Gastroesophageal sphincter (tissue), 4 donors: Measurements from ENCODE around the gene IFI30. TPM values are rescaled to one million over a fixed set of nuclear protein-coding genes. Genes with fewer than 3 reads are reported as not detected.
A peak's percentile ranks its signal among the peaks of the same experiment; 100 is the strongest.

ENCODE experiments used
- ATAC-seq: fragments of 150-250 bp; one replicate; pipeline ENCODE4 v1.9.1; 2016; ENCODE audit warnings: mild to moderate bottlenecking, moderate library complexity
- H3K27ac ChIP-seq, 4 donors: fragments of 200-600 bp; sonication (generic) in 3 of 4; 1 replicate in 3 of 4; 2 replicates in 1 of 4; pipeline ENCODE4 v1.5.1; 2016 to 2019
- H3K27me3 ChIP-seq: fragments of 200-600 bp; sonication (generic); one replicate; pipeline ENCODE4 v1.5.1; 2019
- H3K36me3 ChIP-seq, 2 donors: fragments of 200-600 bp; sonication (generic); one replicate each; pipeline ENCODE4 v1.5.1; 2019; ENCODE audit warnings: control low read depth in 1 of 2
- H3K4me1 ChIP-seq, 3 donors: fragments of 200-600 bp; sonication (generic); 1 replicate in 2 of 3; 2 replicates in 1 of 3; pipeline ENCODE4 v1.5.1; 2016 to 2019; ENCODE audit warnings: control low read depth in 2 of 3
- H3K4me3 ChIP-seq, 2 donors: fragments of 200-600 bp; sonication (generic); one replicate each; pipeline ENCODE4 v1.5.1; 2019; ENCODE audit warnings: mild to moderate bottlenecking in 1 of 2, moderate library complexity in 1 of 2
- H3K9me3 ChIP-seq, 3 donors: fragments of 200-600 bp; sonication (generic); one replicate each; pipeline ENCODE4 v1.5.1; 2017 to 2019; ENCODE audit warnings: control low read depth in 2 of 3
- EP300 ChIP-seq: sonication (generic); formaldehyde crosslinking; IDR thresholded peaks from one replicate; pipeline ENCODE4 v1.6.1; 2017; ENCODE audit warnings: antibody characterized with exemption, mild to moderate bottlenecking
- POLR2A ChIP-seq, 2 donors: fragments of 450-650 bp; IDR thresholded peaks; one replicate each; pipeline ENCODE4 v1.6.1; 2017; ENCODE audit warnings: antibody characterized with exemption in 2 of 2, mild to moderate bottlenecking in 2 of 2, moderate library complexity in 1 of 2
- POLR2AphosphoS5 ChIP-seq: sonication (generic); formaldehyde crosslinking; IDR thresholded peaks from one replicate; pipeline ENCODE4 v1.6.1; 2017; ENCODE audit warnings: antibody characterized with exemption
- WGBS, 2 donors: methylation state at CpG; one replicate each; pipeline ENCODE4 v1.1.5; 2018; ENCODE audit warnings: low coverage in 1 of 2; 5-methylcytosine and 5-hydroxymethylcytosine counted together
- total RNA-seq, 4 donors: library from RNA; depleted of rRNA; stranded (reverse); fragments of >200 nt; gene quantifications; one replicate each; pipeline ENCODE4 v1.1.0, GENCODE V29; 2016
- TF ChIP-seq, protein P1 (sequence below), 4 experiments: fragments of 200-600 bp in 2 of 4; fragments of 450-650 bp in 2 of 4; sonication (generic) in 1 of 4; IDR thresholded peaks; one replicate each; pipeline ENCODE4 v1.5.1; 2017 to 2019; ENCODE audit warnings: antibody characterized with exemption in 4 of 4, mild to moderate bottlenecking in 2 of 4, moderate library complexity in 2 of 4

Gene IFI30
- total RNA-seq, 4 donors from 2014 or later = 4.4 to 79.6 (median 40.8) TPM

DNA sequence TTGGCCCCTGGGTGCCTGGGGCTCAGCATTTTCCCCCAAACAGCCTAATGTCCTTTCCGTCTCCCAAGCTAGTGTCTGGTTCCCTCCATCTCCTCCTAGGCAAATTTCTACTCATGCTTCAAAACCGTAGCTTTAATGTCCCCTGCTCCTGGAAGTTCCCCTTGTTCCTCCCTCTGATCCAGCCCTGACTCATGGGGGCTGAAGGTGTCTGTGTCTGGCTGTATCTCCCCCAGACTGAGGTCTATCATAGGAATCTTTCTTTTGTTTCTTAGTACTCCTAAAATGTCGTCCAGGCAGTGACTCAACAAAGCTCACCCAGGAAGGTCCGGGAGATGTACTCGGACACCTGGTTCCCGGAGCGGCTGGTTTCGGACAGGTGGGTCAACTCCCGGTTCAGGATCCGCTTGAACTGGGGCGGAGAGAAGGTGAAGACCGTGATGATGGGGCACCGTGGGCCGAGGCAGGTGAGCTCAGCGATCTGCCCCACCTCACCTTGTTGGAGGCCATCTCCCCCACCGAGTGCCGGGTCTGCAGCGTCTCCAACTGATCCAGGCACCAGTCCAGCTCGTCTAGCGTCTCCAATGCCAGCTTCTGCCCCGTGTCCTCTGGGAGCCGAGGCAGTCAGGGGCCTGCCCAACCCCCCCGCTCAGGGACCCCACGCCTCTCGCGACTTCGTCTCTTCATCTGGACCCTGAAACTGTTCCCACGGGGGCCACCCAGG is 46.5 kb downstream of the IFI30 start:
- no peak overlapping the region for H3K27ac ChIP-seq
- ATAC-seq = no peak
- WGBS, 2 donors = 49 to 84% methylated on average over 2 to 12 of the region's 28 CpGs
- H3K9me3 ChIP-seq = no peaks in the 10 kb centered on the region
- no peaks in the 10 kb centered on the region for H3K36me3 ChIP-seq
- peaks cover 0 to 23% (median 5%) of the 10 kb centered on the region in 3 donors for H3K4me1 ChIP-seq
- H3K4me3 ChIP-seq = no peak overlapping the region
- H3K27me3 ChIP-seq = peaks cover 30% of the 10 kb centered on the region
- no peak for TF ChIP-seq POLR2AphosphoS5
- TF ChIP-seq POLR2A (IDR thresholded peaks at IDR 0.05) = no peak
- TF ChIP-seq EP300 = no peak
- TF ChIP-seq, protein P1, sequence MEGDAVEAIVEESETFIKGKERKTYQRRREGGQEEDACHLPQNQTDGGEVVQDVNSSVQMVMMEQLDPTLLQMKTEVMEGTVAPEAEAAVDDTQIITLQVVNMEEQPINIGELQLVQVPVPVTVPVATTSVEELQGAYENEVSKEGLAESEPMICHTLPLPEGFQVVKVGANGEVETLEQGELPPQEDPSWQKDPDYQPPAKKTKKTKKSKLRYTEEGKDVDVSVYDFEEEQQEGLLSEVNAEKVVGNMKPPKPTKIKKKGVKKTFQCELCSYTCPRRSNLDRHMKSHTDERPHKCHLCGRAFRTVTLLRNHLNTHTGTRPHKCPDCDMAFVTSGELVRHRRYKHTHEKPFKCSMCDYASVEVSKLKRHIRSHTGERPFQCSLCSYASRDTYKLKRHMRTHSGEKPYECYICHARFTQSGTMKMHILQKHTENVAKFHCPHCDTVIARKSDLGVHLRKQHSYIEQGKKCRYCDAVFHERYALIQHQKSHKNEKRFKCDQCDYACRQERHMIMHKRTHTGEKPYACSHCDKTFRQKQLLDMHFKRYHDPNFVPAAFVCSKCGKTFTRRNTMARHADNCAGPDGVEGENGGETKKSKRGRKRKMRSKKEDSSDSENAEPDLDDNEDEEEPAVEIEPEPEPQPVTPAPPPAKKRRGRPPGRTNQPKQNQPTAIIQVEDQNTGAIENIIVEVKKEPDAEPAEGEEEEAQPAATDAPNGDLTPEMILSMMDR (IDR thresholded peaks at IDR 0.05) = no peak

GRCh38 chr19:18220632-18221275 is 47.1 kb downstream of the IFI30 start:
- H3K9me3 ChIP-seq = no peaks in the 10 kb centered on the region
- WGBS, 2 donors = 33% methylated on average over 1 of the region's 33 CpGs; no CpG with 5 or more reads in 1 of the 2 donors
- TF ChIP-seq POLR2AphosphoS5 (no peak), POLR2A (IDR thresholded peaks at IDR 0.05) (no peak), EP300 (no peak)
- TF ChIP-seq, protein P1 (IDR thresholded peaks at IDR 0.05) = no peak
- peaks cover 36% of the 10 kb centered on the region for H3K27me3 ChIP-seq
- H3K4me3 ChIP-seq = no peak overlapping the region
- H3K4me1 ChIP-seq = peaks cover 0 to 30% (median 10%) of the 10 kb centered on the region in 3 donors
- no peaks in the 10 kb centered on the region for H3K36me3 ChIP-seq
- no peak overlapping the region for H3K27ac ChIP-seq
- ATAC-seq = no peak

DNA sequence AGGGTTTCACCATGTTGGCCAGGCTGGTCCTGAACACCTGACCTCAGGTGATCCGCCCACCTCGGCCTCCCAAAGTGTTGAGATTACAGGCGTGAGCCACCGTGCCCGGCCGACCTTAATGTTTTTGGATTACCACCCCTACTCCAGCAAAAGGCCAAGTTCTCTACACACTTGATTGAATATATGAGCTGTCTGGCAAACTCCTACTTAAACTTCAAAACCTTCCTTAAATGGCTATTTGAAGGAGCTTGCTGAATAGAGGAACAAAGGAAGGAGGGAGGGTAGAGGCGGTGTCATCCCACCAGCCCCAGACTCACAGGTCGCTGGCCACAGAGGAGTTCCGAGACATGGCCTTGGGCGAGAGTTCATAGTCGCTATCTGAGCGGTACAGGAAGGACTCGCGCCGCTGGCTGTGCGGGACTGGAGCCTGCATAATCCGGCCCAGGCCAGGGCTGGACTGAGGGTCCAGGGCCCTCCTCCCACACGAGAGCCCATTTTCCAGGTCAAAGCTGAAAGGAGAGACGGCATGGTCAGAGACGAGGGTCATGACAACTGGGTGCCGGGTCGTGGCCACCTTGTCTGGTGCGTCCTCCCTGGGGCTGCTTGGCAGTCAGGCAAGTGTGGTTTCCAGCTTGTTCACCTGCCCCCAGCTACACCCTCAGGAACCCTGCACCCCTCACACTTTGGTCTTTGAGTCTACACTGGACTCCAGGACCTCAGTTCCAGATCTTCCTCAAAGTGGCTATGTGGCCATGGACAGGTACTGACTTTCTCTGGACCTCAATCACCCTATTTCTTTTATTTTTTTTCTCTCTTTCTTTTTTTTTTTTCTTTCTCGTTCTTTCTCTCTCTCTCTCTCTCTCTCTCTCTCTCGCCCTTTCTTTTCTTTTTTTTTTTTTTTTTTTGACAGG is 48.5 kb downstream of the IFI30 start:
- peaks cover 0 to 37% (median 16%) of the 10 kb centered on the region in 3 donors for H3K4me1 ChIP-seq
- H3K36me3 ChIP-seq = no peaks in the 10 kb centered on the region
- 75 to 82% methylated on average over 4 to 8 of the region's 25 CpGs for WGBS, 2 donors
- H3K4me3 ChIP-seq = no peak overlapping the region
- TF ChIP-seq POLR2AphosphoS5 = no peak
- TF ChIP-seq EP300 = no peak
- TF ChIP-seq POLR2A (IDR thresholded peaks at IDR 0.05) = no peak
- TF ChIP-seq, protein P1 (IDR thresholded peaks at IDR 0.05) = no peak
- ATAC-seq = no peak
- H3K9me3 ChIP-seq = no peaks in the 10 kb centered on the region
- H3K27ac ChIP-seq = no peak overlapping the region
- H3K27me3 ChIP-seq = peaks cover 50% of the 10 kb centered on the region

- Histone ChIP-seq H3K9me3 (no peaks in the 10 kb centered on the region), H3K27ac (peak overlapping the region in 3 of 4 donors; percentile 31 to 54 (median 46)), H3K27me3 (peaks cover 69% of the 10 kb centered on the region), H3K4me3 (peak overlapping the region; percentile 18 to 48), H3K36me3 (no peaks in the 10 kb centered on the region), H3K4me1 (peaks cover 0 to 37% (median 16%) of the 10 kb centered on the region in 3 donors)
- 7 to 10% methylated on average over 17 to 25 of the region's 39 CpGs for WGBS, 2 donors
- TF ChIP-seq, protein P1 (IDR thresholded peaks at IDR 0.05) = no peak
- TF ChIP-seq POLR2A (IDR thresholded peaks at IDR 0.05) = no peak
- no peak for TF ChIP-seq EP300
- TF ChIP-seq POLR2AphosphoS5 = no peak
- no peak for ATAC-seq
Observed at GRCh38 chr19:18223860-18224524, 50.4 kb downstream of the IFI30 start.
